GM21381 (cell line): ENCODE data around the gene CEACAM19.
"Not testable (repeated sequence)": the region's sequence is repeated elsewhere in the genome, so short reads cannot be mapped to it uniquely, and the experiment has no call there.

ENCODE experiments used
- ATAC-seq: cut with Tn5 transposase; IDR thresholded peaks from one replicate; pipeline ENCODE4 v1.9.1; 2021; ENCODE audit warnings: mild to moderate bottlenecking, moderate library complexity; ENCODE audit not compliant: unreplicated experiment

CEACAM19 gene

DNA sequence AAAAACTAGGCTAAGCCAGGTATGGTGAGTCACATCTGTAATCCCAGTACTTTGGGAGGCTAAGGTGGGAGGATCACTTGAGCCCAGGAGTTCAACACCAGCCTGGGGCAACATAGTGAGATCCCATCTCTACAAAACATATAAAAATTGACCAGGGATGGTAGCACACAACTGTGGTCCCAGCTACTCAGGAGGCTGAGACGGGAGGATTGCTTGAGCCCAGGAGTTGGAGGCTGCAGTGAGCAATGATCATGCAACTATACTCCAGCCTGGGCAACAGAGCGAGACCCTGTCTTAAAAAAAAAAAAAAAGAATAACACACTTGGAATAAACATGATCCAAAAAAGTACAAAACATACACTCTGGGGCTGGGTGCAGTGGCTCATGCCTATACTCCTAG lies 1.3 kb upstream of the CEACAM19 start:
- ATAC-seq: not testable (repeated sequence)

DNA sequence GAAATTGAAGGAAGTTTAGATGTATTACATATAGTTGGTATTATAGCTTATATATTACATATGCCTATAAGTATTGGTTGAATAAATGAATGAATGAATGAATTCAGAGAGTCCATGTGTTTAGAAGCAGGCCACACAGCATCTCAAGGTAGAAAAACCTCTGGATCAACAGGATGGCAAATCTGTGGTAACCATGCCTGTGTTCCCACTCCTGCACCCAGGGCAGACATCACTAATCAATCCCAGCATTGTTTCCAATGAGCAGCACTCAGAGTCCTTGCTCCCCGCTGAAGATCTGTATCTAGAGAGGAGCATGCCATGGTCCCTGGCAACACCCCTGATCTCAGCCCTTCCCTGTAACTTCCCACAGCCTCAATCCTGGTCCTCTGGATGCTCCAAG lies 944 bp downstream of the CEACAM19 start:
- no peak for ATAC-seq

DNA sequence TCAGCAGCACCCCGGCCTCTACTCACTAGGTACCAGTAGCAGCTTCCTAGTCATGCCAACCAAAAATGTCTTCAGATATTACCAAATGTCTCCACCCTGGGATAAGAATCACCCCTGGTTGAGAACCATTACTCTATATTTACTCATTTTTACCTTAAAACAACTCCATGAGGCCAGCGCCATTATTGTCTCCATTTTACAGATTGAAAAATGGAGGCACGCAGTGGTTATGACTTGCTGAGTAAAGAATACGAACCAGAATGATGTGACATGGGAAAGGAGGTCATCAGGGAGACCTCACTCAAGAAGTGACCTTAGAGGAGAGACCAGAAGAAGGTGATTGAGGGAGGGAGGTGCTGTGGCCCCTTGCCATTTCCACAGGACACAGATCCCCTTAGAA lies 2.2 kb downstream of the CEACAM19 start:
- ATAC-seq: no peak

DNA sequence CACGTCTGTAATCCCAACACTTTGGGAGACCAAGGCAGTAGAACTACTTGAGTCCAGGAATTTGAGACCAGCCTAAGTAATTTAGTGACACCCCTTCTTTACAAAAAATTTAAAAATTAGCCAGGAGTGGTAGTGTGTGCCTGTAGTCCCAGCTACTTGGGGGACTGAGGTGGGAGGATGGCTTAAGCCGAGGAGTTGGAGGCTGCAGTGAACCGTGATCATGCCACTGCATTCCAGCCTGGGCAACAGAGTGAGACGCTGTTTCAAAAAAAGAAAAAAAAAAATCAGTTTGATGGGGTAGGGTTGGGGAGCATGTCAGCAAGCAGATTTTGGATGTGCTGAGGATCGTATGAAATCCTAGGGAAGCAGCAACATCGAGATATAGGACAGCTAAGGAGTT lies 4.2 kb downstream of the CEACAM19 start:
- ATAC-seq: no peak

DNA sequence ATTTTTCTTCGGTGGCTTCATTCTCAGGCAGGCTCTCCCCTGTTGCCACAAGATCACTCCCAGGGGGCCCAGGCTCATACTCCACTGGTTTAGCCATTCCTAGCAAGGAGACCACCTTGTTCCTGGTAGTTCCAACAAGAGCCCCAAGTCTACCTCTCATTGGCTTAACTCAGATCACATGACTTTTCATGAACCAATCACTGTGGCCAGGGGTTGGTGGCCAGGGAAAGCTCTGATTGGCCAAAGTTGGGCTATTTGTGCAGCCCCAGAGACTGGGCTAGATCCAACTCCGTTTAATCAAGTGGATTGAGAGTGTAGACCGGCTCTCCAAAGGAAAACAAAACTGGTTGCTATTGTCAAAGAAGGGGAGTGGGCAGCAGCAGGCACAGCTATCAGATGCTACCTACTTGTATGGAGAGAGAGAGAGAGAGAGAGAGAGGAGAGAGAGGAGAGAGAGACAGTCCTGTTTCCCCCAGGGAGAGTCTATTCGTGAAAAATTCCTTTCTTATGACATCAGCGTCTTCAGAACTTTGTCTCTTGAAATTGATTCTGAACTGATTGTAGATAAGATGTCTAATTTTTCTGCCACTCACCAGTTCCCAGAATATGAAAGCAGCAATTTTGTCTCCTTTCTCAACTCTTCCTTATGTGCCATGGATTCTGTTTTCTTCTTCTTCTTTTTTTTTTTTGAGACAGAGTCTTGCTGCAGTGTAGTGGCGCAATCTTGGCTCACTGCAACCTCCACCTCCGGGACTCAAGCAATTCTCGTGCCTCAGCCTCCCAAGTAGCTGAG lies 5.9 kb downstream of the CEACAM19 start:
- no peak for ATAC-seq

DNA sequence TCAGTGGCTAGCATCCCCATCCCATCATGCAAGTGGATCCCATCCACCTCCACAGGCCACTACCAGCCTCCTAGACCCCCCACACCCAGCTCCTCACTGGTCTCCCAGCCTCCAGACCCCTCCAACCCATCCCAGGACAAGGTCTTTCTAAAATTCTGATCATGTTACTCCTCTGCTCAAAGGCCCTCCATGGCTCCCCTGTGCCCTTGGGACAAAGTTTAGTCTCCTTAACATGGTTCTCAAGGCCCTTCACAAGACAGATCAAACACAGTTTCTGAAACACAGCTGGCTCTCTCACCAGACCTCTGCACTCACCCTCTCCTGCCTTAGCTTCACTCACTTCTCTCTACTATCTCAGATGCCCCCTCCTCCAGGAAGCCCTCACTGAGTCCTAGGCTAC lies 9.3 kb downstream of the CEACAM19 start:
- no peak for ATAC-seq

DNA sequence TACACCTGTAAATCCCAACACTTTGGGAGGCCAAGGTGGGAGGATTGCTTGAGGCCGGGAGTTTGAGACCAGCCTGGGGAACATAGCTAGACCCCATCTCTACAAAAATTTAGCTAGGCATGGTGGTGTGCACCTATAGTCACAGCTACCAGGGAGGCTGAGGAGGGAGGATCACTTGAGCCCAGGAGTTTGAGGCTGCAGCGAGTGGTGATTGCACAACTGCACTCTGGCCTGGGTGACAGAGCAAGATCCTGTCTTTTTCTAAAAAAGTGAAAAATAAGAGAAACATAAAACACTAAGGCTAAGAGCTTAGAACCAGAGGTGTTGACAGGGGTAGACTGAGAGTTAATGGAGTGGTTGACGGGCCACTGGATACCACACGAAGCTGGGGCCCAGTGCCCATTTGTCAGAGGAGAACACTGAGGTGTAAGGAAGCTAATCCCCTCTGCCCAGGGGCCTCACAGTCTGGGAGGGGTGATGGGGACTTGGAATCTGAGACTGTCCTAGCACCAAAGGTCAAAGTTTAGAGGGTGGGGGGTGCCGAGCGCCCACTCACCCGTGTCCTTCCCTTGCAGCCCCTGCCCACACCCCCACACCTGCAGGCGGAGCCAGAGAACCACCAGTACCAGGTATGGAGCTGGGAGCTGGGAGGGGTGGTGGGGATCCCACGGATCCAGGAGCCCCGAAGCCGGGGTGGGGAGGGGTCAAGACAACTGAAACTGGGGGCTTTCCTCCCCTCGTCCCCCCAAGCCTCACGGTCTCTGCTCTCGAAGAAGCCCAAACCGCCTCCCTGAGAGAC lies 10.9 kb downstream of the CEACAM19 start:
- no peak for ATAC-seq

DNA sequence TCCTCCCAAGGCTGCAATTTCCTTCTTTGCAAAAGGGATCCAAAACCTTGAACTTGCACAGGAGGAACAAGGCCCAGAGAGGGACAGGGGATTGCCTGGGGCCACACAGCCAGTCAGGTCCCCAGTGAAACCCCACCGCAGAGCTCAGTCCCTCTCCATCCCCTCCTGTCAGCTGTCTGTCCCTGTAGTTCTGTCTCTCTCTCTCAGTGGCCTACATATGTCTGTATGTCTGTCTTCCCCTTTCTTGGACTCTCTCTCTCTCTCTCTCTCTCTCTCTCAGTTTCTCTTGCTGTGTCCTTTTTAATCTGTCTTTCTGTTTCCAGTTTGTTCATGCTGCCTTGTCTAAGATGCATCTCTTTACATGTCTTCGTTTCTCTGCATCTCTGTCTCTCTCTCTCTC lies 11.5 kb downstream of the CEACAM19 start:
- ATAC-seq: no peak

DNA sequence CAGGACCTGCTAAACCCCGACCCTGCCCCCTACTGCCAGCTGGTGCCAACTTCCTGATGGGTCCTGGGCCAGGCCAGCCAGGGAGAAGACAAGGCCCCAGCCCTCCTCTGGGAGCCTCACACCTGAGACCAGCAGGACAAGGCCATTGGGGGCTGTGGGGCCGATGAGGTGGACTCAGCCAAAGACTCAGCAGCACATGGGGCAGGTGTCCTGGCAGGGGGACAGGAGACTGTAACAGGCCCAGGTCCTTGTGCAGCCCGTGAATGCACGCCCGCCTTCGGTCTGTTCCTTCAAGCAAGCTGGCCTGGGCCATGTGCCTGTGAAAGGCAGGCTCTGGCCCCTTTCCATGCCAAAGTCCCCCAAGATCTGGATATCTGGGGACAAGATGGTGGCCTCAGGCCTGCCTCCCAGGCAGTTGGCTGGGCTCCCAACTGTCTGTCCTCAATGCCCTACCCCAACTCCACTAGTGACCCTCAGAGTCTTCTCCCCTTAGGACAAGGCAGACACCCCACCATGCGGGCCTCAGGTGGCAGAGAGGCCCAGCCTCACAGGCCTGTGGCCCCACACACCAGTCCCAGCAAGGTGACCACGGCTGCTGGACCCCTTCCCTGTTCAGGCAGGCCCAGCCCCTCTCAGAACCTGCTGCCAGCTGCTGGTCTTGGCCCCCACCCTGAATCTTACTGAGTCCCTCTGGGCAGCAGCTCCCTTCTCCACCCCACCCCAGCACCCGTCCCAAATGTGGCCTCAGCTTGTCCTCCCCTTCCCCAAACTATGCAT lies 12.3 kb downstream of the CEACAM19 start:
- no peak for ATAC-seq

DNA sequence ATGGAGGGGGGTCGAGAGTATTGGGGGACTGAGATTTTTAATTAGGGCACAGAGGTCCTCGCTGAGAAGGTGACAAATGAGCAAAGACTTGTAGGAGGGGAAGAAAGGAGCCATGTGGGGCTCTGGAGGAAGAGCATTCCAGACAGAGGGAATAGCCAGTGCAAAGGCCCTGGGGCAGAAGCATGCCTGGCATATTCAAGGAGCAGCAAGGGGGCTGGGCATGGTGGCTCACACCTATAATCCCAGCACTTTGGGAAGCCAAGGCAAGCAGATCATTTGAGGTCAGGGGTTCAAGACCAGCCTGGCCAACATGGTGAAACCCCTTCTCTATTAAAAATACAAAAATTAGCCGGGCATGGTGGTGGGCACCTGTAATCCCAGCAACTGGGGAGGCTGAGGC lies 13.1 kb downstream of the CEACAM19 start:
- ATAC-seq: not testable (repeated sequence)

DNA sequence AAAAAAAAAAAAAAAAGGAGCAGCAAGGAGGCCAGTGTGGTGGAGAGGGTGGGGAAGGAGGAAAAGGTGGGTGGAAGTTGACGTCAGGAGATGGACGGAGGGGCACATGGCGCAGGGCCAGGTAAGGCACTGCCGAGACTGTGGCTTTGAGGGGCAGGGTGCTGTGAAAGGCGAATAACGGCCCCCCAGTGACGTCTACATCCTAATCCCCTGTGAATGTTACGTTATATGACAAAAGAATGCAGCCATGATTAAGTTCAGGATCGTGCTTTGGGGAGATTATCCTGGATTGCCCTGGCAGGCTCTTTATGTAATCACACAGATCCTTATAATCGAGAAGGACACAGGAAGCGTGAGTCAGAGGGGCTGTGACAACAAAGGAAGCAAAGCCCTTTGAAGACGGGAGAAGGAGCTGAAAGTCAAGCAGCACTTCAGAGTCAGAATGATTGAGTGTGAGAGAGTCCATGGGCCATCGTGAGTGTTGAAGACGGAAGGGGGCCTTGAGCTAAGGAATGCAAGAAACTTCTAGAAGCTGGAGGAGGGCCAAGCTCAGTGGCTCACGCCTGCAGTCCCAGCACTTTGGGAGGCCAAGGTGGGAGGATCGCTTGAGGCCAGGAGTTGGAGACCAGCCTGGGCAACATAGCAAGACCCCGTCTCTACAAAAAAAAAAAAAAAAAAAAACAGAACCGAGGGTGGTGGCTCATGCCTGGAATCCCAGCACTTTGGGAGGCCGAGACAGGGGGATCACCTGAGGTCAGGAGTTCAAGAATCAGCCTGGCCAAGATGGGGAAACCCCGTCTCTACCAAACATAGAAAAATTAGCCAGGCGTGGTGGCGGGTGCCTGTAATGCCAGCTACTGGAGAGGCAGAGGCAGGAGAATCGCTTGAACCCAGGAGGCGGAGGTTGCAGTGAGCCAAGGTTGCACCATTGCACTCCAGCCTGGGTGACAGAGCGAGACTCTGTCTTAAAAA lies 13.9 kb downstream of the CEACAM19 start:
- no peak for ATAC-seq

DNA sequence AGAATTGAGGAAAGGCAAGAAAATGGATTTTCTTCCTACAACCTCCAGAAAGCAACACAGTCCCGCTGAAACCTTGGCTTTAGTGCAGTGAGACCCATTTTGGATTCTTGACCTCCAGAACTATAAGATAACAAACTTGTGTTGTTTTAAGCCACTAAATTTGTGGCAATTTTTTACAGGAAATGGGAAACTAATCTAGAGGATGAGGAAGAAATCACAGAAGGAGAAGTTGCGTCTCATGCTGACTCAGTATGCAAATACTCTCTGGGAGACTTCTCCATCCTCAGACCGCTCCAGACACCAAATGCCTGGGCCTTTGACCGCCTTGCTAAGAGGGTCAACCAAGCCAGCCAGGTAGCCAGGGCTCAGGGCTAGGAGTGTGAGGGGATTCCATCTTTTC lies 14.6 kb downstream of the CEACAM19 start:
- ATAC-seq: no peak

DNA sequence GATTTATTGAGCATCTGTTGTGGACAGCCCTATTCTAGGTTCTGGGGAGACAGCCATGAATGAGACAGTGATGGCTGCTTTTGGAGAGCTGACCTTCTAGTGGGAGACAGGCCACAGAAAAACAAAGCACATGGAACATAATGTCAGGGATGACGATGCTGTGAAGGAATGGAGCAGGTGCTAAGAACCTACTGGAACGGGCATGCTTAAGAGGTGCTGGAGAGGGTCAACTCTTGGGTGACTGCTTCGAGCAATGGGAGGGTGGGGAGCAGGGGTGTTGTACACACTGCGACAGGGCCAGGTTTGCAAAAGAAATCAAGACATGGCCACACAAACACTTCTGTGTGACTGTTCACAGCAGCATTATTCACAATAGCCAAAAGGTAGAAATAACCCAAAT lies 15.6 kb downstream of the CEACAM19 start:
- no peak for ATAC-seq

DNA sequence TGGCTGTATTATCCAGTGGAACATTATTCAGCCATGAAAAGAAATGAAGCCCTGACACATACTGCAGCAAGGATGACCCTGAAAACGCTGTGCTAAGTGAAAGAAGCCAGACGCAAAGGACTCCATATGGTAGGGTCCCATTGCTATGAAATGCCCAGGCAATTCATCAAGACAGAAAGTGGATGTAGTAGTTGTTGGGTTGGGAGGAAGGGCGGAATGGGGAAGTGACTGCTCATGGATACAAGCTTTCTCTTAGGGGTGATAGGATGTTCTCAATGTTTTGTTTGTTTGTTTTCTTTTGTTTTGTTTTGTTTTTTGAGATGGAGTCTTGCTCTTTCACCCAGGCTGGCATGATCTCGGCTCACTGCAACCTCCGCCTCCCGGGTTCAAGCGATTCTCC lies 16.6 kb downstream of the CEACAM19 start:
- no peak for ATAC-seq

DNA sequence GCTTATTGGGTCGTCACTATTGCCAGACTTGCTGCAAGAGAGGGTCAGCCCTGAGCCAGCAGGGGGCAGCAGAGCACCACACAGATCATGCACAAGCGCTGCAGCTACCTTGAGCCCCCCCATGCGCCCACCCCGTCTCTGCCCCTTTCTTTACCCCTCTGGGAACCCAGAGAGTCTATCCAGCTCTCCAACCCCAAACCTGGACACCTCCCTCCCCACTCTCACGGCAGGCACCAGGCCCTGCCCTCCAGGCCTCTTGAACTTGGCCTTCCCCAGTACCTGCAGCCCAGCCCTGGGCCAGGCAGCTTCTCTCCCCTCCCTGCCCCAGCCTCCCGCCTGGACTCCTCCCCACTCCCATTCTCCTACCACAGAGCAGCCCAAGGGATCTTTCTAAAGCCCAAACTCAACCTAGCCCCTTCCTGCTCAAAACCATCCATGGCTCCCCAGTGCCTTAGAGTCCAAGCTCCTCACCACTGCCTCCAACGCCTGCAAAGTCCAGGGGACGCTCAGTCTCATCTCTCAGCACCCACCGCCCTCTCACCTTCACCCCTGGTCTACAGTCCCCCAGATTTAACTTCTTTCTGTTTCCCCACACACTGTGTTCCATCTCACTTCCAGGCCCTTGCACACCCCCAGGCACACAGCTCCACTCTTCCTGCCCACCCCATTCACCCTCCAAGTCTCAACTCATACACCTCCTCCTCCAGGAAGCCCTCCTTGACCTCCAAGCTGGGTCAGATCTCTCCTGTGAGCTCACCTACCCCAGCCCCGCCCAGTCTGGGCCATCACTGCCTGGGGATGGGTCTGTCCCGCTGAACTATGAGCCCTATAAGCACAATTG lies 18.2 kb downstream of the CEACAM19 start:
- no peak for ATAC-seq

DNA sequence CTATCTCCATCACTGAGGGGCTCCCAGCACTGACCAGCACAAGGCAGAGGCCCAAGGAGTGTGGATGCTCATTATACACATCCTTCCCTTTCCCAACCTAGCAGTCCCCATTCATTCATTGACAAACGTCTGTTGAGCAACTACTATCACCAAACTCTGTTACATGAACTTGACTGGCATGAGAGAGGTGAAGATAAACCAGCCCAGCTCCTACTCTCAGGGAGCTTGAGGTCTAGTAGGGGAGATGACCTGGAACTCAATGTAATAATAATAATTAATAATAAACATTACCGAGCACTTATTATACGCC lies 18.8 kb downstream of the CEACAM19 start:
- no peak for ATAC-seq

DNA sequence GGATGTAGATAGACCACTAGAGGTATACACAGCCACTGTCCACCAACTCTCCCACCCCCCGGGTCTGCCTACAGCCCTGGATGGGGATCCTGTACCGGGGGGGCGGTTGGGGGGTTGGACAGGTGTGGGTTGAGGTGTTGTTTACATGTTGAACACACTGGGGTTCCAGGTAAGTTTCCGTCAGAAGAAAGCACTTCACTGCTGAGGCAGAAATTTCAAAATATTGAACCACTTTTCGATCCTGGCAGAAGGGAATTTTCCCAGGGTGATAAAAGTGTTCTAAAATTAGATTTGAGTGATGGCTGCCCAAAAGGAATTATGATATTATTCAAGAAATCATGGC lies 21.1 kb downstream of the CEACAM19 start:
- ATAC-seq: peak; percentile 15

DNA sequence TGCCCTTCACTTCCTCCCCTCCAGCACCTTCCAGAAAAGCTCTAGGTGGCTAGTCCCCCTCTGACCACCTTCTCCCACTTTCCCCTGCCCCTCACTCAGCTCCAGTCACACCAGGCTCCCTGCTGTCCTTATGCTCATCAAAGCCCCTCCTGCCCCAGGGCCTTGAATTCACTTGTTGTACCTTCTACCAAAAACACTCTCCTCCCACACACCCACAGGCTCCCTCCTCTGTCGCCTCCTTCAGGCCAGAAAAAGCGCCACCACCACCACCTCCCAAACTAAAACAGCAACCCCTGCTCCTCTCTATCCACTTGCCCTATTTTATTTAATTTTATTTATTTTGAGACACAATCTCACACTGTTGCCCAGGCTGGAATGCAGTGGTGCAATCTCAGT lies 22.9 kb downstream of the CEACAM19 start:
- ATAC-seq: no peak

DNA sequence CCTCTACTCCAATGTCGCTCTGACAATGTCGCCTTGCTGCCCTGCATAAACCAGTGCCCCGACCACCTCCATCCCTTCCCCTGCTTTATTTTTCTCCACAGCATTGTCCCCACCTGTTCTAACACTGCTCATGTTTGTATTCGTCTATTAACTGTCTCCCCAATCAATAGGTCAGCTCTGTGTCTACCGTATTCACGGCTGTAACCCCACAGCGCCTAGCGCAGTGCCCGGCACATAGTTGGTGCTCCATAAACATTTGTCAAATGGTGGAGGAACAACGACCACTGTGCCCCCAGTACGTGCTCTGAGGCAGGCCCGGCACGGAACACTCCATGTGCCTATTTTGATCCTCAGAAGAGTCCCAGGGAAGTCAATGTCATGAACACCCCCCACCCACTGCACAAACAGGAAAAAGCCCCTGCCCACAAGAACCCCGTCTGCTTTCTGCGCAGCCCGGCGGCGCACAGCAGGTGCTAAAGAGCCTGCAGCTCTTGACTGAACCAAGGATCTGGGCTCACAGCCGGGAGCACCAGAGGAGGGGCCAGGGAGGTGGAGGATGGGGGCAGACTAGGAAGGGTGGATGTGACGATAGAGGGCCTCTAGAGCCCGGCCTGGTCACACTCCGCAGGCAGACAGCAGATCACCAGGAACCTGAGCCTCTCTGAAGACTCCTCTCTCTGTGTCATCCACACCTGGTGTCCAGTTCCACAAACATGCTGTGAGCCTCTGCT lies 25.8 kb downstream of the CEACAM19 start:
- ATAC-seq: no peak
